Thoracic aorta endothelial cell (primary cell): ENCODE measurements around the gene ZNF432. TPM values are rescaled to one million over a fixed set of nuclear protein-coding genes. Genes with fewer than 3 reads are reported as not detected.

Source experiments
- total RNA-seq: library from RNA; depleted of rRNA; stranded (reverse); fragments of >200 nt; gene quantifications from 2 replicates; pipeline ENCODE4 v1.2.3, GENCODE V29; 2012

Gene ZNF432
- total RNA-seq: 8.5 and 9.8 TPM in 2 replicates

DNA sequence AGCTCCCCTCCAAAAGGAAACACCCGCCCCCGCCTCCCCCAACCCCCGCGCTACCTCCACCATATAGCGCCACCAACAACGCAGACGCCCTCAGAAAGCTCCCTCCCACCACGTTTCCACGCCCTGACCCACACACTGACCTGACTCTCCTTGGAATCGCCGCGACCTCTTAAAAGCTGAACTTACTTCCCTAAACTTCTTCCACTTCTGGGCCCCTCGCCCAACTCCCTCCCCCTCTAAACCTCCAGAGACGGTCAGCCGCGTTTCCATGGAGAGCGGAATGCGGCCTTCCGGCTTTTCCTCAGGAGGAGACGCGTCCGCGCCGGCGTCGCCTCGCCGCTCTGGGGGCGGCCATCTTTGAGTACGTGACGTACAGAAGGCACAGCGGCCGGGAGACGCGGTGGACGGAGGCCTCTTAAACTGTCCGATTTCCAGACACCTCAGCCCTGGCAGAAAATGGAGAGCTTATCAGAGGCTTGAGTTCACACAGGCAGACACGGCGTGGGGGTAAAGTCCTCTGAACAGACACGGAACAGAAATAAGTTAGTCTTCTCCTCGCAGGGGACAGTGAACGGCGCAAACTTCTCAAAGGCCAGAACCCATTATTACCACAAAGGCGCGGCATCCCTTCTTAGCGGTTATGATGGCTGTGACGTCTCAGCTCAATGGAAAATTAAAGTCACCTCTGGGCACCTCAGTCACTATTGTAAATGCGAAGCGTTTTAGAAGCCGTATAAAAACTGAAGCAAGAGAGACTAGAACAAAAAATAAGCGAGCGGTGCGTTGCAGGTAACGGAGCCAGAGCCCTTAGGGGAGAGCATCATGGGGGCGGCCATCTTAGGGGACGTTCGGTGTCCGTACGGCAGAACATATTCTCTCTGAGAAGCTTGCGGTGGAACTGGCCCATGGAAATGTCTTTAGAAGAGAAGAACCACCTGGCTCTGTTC lies at the start of gene ZNF432:
Gene ZNF432, minus strand, starts transcription at position 284 of the 947 bp plus-strand sequence. CDS start 1,970 bp downstream, outside the sequence.

GRCh38 chr19:52095172-52096014 lies 46.8 kb upstream of the ZNF432 start, which contains the start of gene ZNF841:
Gene ZNF841 (minus strand): TSS chr19:52095765. CDS start chr19:52084801, 10,964 bp downstream.

DNA sequence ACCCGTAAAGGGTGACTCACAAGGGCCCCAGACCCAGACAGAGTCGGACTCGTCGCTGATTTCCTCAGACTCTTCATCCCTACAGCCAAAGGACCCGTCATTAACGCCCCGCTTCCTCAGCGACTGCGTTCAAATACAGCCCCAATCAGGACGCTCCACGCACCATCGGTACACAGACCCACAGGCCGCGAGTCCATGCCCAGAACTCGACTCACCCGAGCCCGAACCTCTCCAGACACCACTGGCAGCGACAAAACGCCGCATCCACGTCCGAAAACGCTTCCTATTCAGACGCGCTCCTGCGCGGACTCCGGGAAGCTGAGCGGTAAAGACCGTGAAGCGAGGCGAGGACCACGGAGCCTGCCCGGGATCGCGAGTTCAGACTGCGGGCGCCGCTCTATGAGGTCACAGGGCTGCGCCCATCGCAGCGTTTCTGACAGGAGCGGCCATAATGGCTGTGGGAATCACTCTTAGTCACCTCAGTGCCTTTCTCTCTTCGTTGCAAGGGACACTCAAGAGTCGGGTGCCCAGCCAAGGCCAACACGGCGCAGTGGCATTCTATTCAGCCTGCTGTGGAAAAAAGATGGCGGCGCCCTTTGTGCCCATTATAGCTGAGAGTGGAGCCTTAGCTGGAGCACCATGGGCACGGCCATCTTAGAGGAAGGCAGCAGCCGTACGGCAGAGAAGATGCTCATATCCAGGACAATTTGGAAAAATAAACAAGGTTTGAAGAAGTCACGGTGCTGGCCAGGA lies 20.4 kb downstream of the ZNF432 start, which contains the start of gene ZNF614:
Gene ZNF614, minus strand, starts transcription at position 353 of the 753 bp plus-strand sequence. CDS start 2,634 bp downstream, outside the sequence.

GRCh38 chr19:52007806-52008557 lies 40.7 kb downstream of the ZNF432 start, which contains the start of gene ZNF615:
Gene ZNF615 (minus strand): TSS chr19:52008211. CDS start chr19:52003711, 4,500 bp downstream.

DNA sequence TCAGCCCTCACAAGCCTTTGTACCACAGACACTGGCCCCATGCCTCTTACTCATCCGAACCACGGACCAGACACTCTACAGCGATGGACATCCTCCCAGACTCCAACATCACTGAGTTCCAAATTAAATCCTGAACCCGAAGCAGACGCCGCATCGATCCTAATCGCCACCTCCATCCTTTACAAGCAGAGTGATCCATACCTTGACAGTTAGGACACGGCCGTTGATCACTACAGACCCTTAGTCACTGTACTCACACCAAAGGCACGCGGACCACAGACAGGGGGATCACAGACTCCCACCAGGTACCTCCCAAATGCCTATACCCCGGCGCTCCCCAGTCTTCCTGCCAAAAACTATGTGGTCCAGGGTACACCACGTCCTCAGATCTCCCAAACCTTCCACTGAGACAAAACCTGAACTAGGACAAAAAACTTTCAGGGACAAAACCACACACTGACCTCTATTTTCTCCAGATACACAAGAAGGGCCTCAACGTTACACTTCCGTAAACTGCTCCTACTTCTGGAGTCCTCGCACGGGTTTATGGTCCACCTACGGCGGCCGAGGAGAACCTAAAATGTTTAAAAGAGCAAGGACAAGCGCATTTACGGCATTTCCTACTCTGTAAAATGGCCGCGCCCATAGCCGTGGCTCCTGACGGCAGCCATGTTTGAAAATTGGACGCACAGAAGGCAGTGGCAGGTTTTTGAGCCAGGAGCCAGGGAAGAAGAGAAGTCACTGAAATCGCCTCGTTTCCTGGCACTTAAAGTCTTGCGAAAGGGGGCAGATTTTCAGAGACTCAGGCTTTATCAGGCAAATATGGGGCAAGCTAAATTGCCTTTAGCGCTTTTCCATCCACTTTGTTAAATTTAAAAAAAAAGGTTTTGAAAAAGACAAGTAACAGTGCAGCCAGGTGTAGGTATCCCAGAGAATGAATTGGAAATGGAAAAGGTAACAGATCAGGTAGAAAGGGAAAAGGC lies 62.0 kb downstream of the ZNF432 start, which contains the start of gene ZNF350:
Gene ZNF350, minus strand, starts transcription at position 532 of the 983 bp plus-strand sequence. CDS start 12,480 bp downstream, outside the sequence.

Other genes starting within 250 kb of the ZNF432 start
- gene ZNF577, start 160.9 kb downstream of the ZNF432 start, total RNA-seq: 4.8 and 7.4 TPM in 2 replicates
- 9.0 and 10.4 TPM in 2 replicates for gene ZNF649, start 143.8 kb downstream of the ZNF432 start, total RNA-seq
- 4.9 and 5.5 TPM in 2 replicates for gene ZNF613, start 121.4 kb downstream of the ZNF432 start, total RNA-seq
- gene ZNF350, start 62.0 kb downstream of the ZNF432 start, total RNA-seq: 6.3 and 8.5 TPM in 2 replicates
- 7.6 and 8.9 TPM in 2 replicates for gene ZNF615, start 40.6 kb downstream of the ZNF432 start, total RNA-seq
- gene ZNF614, start 20.5 kb downstream of the ZNF432 start, total RNA-seq: 14.4 and 14.6 TPM in 2 replicates
- gene ZNF841, start 46.9 kb upstream of the ZNF432 start, total RNA-seq: 20.4 and 27.9 TPM in 2 replicates
- 9.3 and 10.2 TPM in 2 replicates for gene ZNF616, start 91.1 kb upstream of the ZNF432 start, total RNA-seq
- gene ZNF836, start 122.8 kb upstream of the ZNF432 start, total RNA-seq: 4.7 and 6.9 TPM in 2 replicates
- gene PPP2R1A, start 141.2 kb upstream of the ZNF432 start, total RNA-seq: 157 and 197 TPM in 2 replicates
- gene ZNF766, start 220.7 kb upstream of the ZNF432 start, total RNA-seq: 8.9 and 12.3 TPM in 2 replicates
- 11.1 and 13.2 TPM in 2 replicates for gene ZNF480, start 248.3 kb upstream of the ZNF432 start, total RNA-seq